Caki2 (cell line): Measurements from ENCODE around the gene KIRREL3. TPM values are rescaled to one million over a fixed set of nuclear protein-coding genes. Genes with fewer than 3 reads are reported as not detected.
A peak's percentile ranks its signal among the peaks of the same experiment; 100 is the strongest.

Experiments
- DNase-seq: peaks from one replicate; pipeline ENCODE4 v3.0.0-alpha.2; 2015; ENCODE audit warnings: low read depth
- in situ Hi-C: cut with HindIII; loops from 2 replicates; pipeline ENCODE4 v1.10.0; 2016; ENCODE audit warnings: low sequenced_read_pairs, low pct_unique_long_range_greater_than_20kb, mixed read lengths
- total RNA-seq: library from RNA; depleted of rRNA; stranded (reverse); fragments of >200 nt; shearing (Covaris generic); gene quantifications from 2 replicates; pipeline ENCODE4 v1.2.3, GENCODE V29; 2014; ENCODE audit warnings: low replicate concordance

KIRREL3 gene
- total RNA-seq, 1 experiment from 2014 or later = 6.4 TPM

- in situ Hi-C loops = no loop called here
These were observed 207.0 kb downstream of the KIRREL3 start for GRCh38 chr11:126793596-126793995.

GRCh38 chr11:126791991-126792390 is 208.6 kb downstream of the KIRREL3 start:
- in situ Hi-C loops = no loop called here
- peak; percentile 21 for DNase-seq

More at GRCh38 chr11:126793596-126793995, 207.0 kb downstream of the KIRREL3 start:
- peak; percentile 60 for DNase-seq

- in situ Hi-C loops = no loop called here
- DNase-seq = no peak
These were observed 209.1 kb downstream of the KIRREL3 start for GRCh38 chr11:126791446-126791845.

GRCh38 chr11:126790550-126791081 is 210.0 kb downstream of the KIRREL3 start:
- in situ Hi-C loops = no loop called here
- peak; percentile 79 for DNase-seq

- DNase-seq = no peak
- in situ Hi-C loops = no loop called here
These were observed 217.8 kb downstream of the KIRREL3 start for GRCh38 chr11:126782810-126783209.

- no peak for DNase-seq
- in situ Hi-C loops = no loop called here
These were observed 218.6 kb downstream of the KIRREL3 start for GRCh38 chr11:126781942-126782341.

GRCh38 chr11:126776119-126776518 is 224.5 kb downstream of the KIRREL3 start:
- in situ Hi-C loops = no loop called here
- DNase-seq = no peak

- no peak for DNase-seq
- in situ Hi-C loops = no loop called here
These were observed 228.3 kb downstream of the KIRREL3 start for GRCh38 chr11:126772267-126772666.

- in situ Hi-C loops = no loop called here
- DNase-seq = no peak
These were observed 231.9 kb downstream of the KIRREL3 start for GRCh38 chr11:126768702-126769101.

- DNase-seq = no peak
These were observed 234.1 kb downstream of the KIRREL3 start for GRCh38 chr11:126766440-126766839.

GRCh38 chr11:126765196-126765595 is 235.4 kb downstream of the KIRREL3 start:
- in situ Hi-C loops = no loop called here

More at GRCh38 chr11:126766440-126766839, 234.1 kb downstream of the KIRREL3 start:
- in situ Hi-C loops = no loop called here

GRCh38 chr11:126764231-126764630 is 236.3 kb downstream of the KIRREL3 start:
- in situ Hi-C loops = no loop called here
- DNase-seq = no peak

More at GRCh38 chr11:126765196-126765595, 235.4 kb downstream of the KIRREL3 start:
- DNase-seq = no peak

- no peak for DNase-seq
- in situ Hi-C loops = no loop called here
These were observed 243.7 kb downstream of the KIRREL3 start for GRCh38 chr11:126756855-126757254.

GRCh38 chr11:126756421-126756820 is 244.1 kb downstream of the KIRREL3 start:
- in situ Hi-C loops = no loop called here
- DNase-seq = no peak

GRCh38 chr11:126755526-126755925 is 245.0 kb downstream of the KIRREL3 start:
- no peak for DNase-seq
- in situ Hi-C loops = no loop called here

- no peak for DNase-seq
These were observed 245.8 kb downstream of the KIRREL3 start for GRCh38 chr11:126754591-126755426.

GRCh38 chr11:126753990-126754389 is 246.6 kb downstream of the KIRREL3 start:
- DNase-seq = no peak
- in situ Hi-C loops = no loop called here

More at GRCh38 chr11:126754591-126755426, 245.8 kb downstream of the KIRREL3 start:
- in situ Hi-C loops = no loop called here

- no peak for DNase-seq
- in situ Hi-C loops = no loop called here
These were observed 249.3 kb downstream of the KIRREL3 start for GRCh38 chr11:126751242-126751641.

- in situ Hi-C loops = no loop called here
- no peak for DNase-seq
These were observed 251.8 kb downstream of the KIRREL3 start for GRCh38 chr11:126748793-126749192.
